HG03175 (cell line): ENCODE data around the gene NOP10.
"Not testable (repeated sequence)": the region's sequence is repeated elsewhere in the genome, so short reads cannot be mapped to it uniquely, and the experiment has no call there.

Source experiments
- ATAC-seq: cut with Tn5 transposase; IDR thresholded peaks from one replicate; pipeline ENCODE4 v1.9.1; 2021; ENCODE audit warnings: mild to moderate bottlenecking, moderate library complexity; ENCODE audit not compliant: unreplicated experiment

NOP10 gene

GRCh38 chr15:34359416-34359815, 16.5 kb upstream of the NOP10 start:
- ATAC-seq: no peak

DNA sequence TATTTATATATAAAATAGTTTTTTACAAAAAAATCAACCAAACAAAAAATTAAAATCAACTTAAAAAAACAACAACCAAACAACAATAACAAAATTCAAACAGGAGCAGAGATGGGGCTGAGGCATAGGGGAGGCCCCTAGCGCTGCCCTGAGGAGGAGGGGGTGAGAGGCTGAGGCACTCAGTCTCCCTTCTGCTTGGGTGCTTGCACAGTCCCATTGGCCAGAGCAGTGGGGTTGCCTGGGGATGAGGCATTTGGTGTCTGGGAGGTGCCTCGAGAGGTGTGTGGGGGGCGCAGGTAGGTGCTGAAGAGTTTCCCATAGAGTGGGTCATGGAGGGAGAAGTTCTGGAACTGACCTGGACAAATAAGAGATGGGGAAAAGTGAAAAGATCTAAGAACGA, 16.0 kb upstream of the NOP10 start:
- no peak for ATAC-seq

DNA sequence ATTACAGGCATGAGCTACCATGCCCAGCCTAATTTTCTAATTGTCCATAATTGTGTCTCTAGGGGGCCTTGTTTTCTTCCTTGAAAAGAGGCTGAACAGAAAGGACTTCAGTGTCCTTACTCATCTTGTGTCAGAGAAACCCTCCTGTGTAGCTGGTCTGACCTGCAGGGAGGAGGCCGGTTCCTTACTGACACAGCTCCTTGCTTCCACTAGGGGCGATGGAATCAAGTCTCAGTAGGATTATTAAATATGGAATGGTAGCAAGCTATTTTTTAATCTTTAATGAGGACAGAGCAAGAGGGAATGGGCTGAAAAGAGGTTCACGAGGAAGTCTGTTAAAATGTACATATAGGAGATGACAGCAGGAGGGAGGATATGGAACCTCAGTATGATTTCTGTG, 15.4 kb upstream of the NOP10 start:
- ATAC-seq: no peak

- no peak for ATAC-seq
These were observed 14.7 kb upstream of the NOP10 start for GRCh38 chr15:34357653-34358052.

GRCh38 chr15:34355241-34355640, 12.3 kb upstream of the NOP10 start:
- ATAC-seq: no peak

DNA sequence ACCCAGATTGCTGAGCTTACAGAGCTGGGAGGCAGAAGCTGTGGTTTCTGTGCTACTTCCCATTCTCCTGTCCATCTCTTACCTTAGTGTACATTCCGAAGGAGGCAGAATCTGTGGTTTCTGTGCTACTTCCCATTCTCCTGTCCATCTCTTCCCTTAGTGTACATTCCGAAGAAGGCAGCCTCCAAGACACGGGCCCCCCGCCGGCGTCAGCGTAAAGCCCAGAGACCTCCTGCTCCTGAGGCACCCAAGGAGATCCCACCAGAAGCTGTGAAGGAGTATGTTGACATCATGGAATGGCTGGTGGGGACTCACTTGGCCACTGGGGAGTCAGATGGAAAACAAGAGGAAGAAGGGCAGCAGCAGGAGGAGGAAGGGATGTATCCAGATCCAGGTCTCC, 11.3 kb upstream of the NOP10 start:
- no peak for ATAC-seq

DNA sequence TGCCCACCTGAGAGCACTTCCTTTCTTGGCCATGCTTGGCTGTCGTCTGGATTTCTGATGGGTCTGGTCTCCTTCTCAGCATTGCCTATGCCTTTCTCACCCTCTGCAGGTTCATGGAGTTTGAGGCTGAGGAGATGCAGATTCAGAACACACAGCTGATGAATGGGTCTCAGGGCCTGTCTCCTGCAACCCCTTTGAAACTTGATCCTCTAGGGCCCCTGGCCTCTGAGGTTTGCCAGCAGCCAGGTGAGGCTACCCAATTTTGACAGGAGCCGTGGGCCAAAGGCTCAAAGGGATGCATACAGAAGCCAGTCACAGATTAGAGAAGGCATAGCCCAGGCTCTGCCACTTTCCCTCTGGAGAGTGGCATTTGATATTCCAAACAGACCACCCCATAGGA, 10.7 kb upstream of the NOP10 start:
- no peak for ATAC-seq

GRCh38 chr15:34352996-34353395, 10.1 kb upstream of the NOP10 start:
- ATAC-seq: not testable (repeated sequence)

- no peak for ATAC-seq
These were observed 6.8 kb upstream of the NOP10 start for GRCh38 chr15:34349769-34350168.

DNA sequence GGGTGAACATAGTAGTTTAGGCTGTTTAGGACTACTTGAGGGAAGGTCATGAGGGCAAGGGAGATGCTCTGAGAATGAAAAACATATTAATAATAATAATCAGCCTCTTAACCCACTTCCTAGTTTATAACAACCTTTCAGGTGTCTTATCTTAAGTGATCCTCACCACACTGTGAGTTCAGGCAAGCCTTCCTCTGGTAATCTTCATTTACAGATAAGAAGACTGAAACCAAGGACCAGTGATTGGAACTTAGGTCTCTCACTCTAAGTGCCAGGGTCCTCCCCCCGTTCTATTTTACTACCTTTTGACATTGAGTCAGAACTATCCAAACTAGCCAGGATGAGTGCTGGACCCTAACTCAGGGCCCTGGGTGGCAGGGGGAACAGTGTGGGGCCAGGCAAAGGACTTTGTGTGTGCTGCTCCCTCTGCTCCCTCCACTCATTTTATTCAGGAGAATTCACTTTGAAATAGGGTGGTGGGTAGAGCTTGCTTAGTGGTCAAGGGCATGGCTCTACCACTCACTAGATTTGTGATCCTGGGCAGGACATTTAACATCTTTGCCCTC, 5.9 kb upstream of the NOP10 start:
- no peak for ATAC-seq

DNA sequence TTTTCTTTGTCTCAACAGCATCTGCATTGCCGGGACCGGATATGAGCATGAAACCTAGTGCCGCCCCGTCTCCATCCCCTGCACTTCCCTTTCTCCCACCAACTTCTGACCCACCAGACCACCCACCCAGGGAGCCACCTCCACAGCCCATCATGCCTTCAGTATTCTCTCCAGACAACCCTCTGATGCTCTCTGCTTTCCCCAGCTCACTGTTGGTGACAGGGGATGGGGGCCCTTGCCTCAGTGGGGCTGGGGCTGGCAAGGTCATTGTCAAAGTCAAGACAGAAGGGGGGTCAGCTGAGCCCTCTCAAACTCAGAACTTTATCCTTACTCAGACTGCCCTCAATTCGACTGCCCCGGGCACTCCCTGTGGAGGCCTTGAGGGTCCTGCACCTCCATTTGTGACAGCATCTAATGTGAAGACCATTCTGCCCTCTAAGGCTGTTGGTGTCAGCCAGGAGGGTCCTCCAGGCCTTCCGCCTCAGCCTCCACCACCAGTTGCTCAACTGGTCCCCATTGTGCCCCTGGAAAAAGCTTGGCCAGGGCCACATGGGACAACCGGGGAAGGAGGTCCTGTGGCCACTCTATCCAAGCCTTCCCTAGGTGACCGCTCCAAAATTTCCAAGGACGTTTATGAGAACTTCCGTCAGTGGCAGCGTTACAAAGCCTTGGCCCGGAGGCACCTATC, 5.2 kb upstream of the NOP10 start:
- no peak for ATAC-seq

- not testable (repeated sequence) for ATAC-seq
These were observed 661 bp downstream of the NOP10 start for GRCh38 chr15:34342213-34342736.

DNA sequence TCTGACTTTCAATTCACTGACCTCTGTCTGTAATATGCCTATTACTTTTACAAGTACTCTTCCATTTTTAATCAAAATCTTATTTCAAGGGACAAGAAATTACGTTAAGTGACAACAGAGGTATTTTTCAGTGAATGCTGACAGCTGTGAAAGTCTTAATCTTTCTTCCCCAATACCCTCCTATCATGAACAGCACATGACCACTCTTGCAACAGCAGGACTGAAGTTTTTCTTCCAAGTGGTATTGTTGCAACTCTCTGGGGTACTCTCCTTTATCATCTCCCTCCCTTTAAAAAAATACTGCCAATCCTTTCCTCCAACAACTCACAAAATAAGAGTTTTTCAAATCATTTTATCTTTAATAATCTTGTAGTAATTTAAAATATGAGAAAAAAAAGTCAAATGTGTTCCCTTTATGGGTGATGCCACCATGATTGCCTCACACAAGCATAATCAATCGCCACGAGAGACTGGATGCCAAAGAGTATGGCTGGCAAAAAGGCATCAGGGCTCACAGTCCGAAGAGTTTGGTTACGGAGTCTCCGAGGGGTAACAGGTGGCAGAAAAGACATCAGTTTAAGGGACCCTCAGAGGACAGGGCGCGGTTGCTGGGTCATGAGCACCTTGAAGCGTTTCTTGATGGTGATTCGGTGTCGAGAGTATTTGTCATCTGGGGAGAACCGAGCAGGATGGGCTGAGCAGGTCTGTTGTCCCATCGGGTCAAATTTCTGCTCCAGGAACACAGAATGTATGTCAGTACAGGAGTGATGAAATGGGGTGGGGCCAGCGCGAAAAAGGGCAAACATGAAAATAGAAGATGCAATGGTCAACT, 1.3 kb downstream of the NOP10 start:
- no peak for ATAC-seq

DNA sequence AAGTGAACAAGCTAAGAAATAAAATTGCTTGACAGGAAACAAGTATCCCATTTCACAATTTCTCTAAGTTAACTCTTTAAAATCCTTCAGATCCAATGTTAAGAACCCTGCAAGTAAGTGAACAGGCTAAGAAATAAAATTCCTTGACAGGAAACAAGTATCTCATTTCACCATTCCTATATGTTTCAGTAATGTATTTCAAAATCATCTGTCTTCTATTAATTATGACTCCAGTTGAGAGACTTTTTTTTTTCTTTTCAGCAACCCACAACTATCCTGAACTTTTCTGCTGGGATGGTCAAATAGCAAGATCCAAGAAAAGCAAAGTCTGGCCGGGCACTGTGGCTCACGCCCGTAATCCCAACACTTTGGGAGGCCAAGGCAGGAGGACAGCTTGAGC, 3.0 kb downstream of the NOP10 start:
- ATAC-seq: no peak

GRCh38 chr15:34338347-34338746, 4.6 kb downstream of the NOP10 start:
- ATAC-seq: no peak

DNA sequence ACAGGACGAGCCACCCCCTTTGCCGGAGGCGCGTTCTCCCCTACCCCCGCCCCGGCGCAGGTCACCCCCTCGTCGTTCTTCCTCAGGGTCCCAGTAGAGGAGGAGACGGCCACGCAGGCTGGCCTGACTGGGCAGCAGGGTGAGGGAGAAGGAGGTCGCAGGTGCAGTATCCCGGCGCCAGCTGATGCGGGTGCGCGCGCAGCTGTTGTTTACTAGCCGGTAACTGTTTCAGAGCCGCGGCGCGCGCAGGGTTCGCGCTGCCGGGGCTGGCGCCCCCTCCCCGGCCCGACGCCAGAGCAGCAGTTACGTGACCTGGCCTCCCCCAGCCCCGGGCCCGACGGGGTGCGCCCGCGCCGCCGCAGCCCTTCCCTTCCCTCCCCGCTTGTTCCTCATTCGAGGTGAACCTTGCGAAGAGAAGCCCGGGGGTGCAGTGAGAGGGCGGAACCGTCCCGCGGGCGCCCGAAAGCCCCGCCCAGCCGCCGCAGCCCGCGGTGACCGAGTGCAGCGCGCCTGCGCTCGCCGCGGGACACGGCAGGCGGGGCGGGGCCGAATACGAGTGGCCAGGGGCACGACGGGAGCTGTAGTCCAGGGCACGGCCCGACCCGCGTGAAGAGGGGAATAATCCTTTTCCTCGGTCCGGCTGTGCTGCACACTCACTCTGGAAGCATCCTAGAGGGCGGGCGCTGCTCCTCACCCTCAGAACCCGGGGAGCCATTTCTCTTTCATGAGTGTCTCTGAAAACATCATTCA, 5.2 kb downstream of the NOP10 start, which contains the start of gene SLC12A6:
Gene SLC12A6, minus strand, starts transcription at position 225 of the 750 bp plus-strand sequence. CDS start 1,101 bp downstream, outside the sequence.
- ATAC-seq: peak; percentile 72

DNA sequence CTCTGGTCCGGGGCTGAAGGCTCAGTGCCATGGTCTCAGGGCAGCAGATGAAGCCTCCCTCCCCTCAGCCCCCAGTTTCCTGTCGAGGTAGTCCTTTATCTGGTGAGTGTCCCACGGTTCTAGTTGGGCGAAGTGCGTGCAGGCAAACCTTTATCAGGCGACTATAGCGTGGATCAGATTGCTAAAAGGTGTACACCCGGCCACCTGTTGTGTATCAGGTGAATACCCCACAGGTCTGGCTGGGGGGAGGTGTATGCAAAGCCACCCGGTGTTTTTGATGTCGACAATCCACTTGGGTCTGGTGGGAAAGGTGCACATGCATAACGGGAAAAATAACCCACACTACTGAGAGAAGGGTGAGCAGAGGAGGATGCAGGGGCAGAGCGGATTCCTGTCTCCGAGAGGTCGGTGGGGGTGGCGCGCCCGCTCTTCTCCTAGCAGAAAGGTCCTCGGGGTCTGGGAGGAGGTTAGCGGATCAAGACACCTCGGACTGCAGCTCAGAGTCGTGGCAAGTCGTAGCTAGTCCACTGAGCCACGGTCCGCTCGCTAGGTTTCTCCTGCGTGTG, 5.9 kb downstream of the NOP10 start:
- peak; percentile 7 for ATAC-seq

DNA sequence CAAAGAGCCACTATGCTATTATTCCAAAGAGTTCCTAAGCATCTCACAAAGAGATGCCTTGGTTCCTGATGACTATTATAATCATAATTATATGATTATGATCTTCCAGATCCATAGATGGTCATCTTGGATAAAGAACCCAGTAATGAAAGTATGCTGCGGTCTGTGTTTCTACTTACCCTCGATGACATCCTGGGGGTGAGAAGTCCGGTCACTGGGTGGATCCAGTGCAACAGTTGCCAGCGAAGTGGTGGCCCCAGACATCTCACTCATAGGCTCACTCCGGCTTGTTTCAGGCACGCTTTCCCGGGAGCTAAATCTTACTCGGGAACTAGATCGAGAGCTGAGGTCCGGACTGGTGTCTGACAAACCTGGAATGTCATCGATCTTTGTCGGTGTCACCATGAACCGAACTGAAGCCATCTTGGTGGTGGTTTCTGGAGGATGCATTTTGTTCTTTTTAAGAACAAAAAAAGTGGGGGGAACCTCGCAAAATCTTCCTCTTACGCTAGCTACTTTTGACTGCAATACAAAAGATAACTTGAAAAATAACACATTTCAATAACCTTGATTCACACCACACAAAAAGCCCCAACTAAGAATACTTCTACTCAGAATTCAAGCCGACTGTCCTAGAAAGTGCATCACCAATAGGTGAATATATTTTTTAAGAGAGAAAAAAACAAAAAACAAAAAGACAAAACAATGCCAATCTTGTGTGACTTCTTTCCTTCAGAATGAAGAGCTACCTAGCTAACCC, 6.5 kb downstream of the NOP10 start:
- no peak for ATAC-seq

- ATAC-seq: no peak
These were observed 7.5 kb downstream of the NOP10 start for GRCh38 chr15:34335176-34336032.
